Vagina (tissue), 2 donors: ENCODE results near the gene SPOCK3. TPM values are rescaled to one million over a fixed set of nuclear protein-coding genes. Genes with fewer than 3 reads are reported as not detected.

ENCODE experiments used
- DNase-seq, 2 donors: peaks; one replicate each; pipeline ENCODE4 v3.0.0-alpha.2; 2017; ENCODE audit errors: extremely low spot score in 2 of 2
- H3K27ac ChIP-seq: fragments of 200-600 bp; sonication (generic); one replicate; pipeline ENCODE4 v1.5.1; 2019
- H3K27me3 ChIP-seq: fragments of 200-600 bp; sonication (generic); one replicate; pipeline ENCODE4 v1.5.1; 2019
- H3K36me3 ChIP-seq, 2 donors: fragments of 200-600 bp; sonication (generic); one replicate each; pipeline ENCODE4 v1.5.1; 2017 to 2019
- H3K4me1 ChIP-seq: fragments of 200-600 bp; sonication (generic); one replicate; pipeline ENCODE4 v1.5.1; 2019
- H3K4me3 ChIP-seq, 2 donors: fragments of 200-600 bp; sonication (generic); 1 replicate in 1 of 2; 2 replicates in 1 of 2; pipeline ENCODE4 v1.5.1; 2016 to 2019
- H3K9me3 ChIP-seq: fragments of 200-600 bp; sonication (generic); one replicate; pipeline ENCODE4 v1.5.1; 2019
- CTCF ChIP-seq, 3 experiments: fragments of 450-650 bp in 2 of 3; fragments of 200-600 bp in 1 of 3; sonication (generic) in 1 of 3; IDR thresholded peaks; one replicate each; pipeline ENCODE4 v1.5.1; 2017 to 2019; ENCODE audit warnings: antibody characterized with exemption in 3 of 3, mild to moderate bottlenecking in 2 of 3, moderate library complexity in 2 of 3
- POLR2A ChIP-seq, 2 donors: fragments of 450-650 bp; IDR thresholded peaks; one replicate each; pipeline ENCODE4 v1.6.1; 2017; ENCODE audit warnings: antibody characterized with exemption in 2 of 2, mild to moderate bottlenecking in 2 of 2, moderate library complexity in 2 of 2
- POLR2AphosphoS5 ChIP-seq, 2 donors: sonication (generic); formaldehyde crosslinking; IDR thresholded peaks; one replicate each; pipeline ENCODE4 v1.9.0; 2017; ENCODE audit warnings: antibody characterized with exemption in 2 of 2, mild to moderate bottlenecking in 2 of 2, low read depth in 1 of 2; ENCODE audit not compliant: insufficient read depth in 1 of 2
- intact Hi-C: fragments of 100-400 bp; cut with DNase I; formaldehyde crosslinking; loops from one replicate; pipeline ENCODE4 v1.15.1; 2023
- total RNA-seq: library from RNA; depleted of rRNA; stranded (reverse); fragments of >200 nt; gene quantifications from one replicate; pipeline ENCODE4 v1.2.3, GENCODE V29; 2016

SPOCK3 gene
- total RNA-seq, 1 donor from 2014 or later, result 0.74 TPM

DNA sequence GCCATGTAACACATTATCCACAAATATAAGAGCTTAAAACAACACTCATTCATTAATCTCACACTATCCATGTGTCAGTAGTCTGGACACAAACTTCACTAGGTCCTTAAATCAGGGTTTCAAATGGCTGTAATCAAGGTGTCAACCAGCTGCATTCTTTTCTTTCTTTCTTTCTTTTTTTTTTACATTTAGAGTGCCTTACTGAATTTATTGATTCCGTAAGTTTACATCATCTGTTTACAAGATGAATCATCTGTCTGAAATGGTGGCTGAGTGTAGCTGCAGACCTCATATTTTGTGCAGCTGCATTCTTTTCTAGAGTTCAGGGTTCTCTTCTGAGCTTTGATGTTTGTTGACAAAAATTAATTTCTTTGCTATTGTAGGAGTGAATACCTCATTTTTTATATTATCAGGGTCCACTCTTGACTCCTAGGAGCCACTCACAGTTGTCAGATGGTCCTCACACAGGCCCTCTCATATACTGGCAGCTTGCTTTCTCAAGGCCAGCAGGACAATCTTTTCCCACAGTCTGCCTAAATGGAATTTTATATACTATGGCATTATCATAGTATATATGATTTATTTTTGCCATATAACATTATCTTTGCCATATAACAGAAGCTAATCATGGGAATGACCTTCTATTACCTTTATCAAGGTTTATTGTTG lies 37.8 kb downstream of the SPOCK3 start:
- H3K36me3 ChIP-seq, result no peaks in the 10 kb centered on the region
- TF ChIP-seq CTCF (IDR thresholded peaks at IDR 0.05) (no peak), POLR2AphosphoS5 (IDR thresholded peaks at IDR 0.05; ENCODE audit: insufficient read depth in 1 of 2, low read depth in 1 of 2) (no peak), POLR2A (IDR thresholded peaks at IDR 0.05) (no peak)
- H3K9me3 ChIP-seq, result no peaks in the 10 kb centered on the region
- no peaks in the 10 kb centered on the region for H3K4me1 ChIP-seq
- DNase-seq, result no peak
- no peak overlapping the region for H3K27ac ChIP-seq
- no peak overlapping the region for H3K4me3 ChIP-seq
- intact Hi-C loops, result no loop called here
- no peaks in the 10 kb centered on the region for H3K27me3 ChIP-seq

GRCh38 chr4:167190379-167190778 lies 43.9 kb downstream of the SPOCK3 start:
- Histone ChIP-seq H3K27me3 (no peaks in the 10 kb centered on the region), H3K4me1 (no peaks in the 10 kb centered on the region), H3K36me3 (no peaks in the 10 kb centered on the region), H3K9me3 (no peaks in the 10 kb centered on the region), H3K27ac (no peak overlapping the region), H3K4me3 (no peak overlapping the region)
- DNase-seq, result no peak
- TF ChIP-seq POLR2AphosphoS5 (IDR thresholded peaks at IDR 0.05; ENCODE audit: insufficient read depth in 1 of 2, low read depth in 1 of 2), result no peak
- no peak for TF ChIP-seq POLR2A (IDR thresholded peaks at IDR 0.05)
- TF ChIP-seq CTCF (IDR thresholded peaks at IDR 0.05), result no peak
- intact Hi-C loops, result no loop called here

DNA sequence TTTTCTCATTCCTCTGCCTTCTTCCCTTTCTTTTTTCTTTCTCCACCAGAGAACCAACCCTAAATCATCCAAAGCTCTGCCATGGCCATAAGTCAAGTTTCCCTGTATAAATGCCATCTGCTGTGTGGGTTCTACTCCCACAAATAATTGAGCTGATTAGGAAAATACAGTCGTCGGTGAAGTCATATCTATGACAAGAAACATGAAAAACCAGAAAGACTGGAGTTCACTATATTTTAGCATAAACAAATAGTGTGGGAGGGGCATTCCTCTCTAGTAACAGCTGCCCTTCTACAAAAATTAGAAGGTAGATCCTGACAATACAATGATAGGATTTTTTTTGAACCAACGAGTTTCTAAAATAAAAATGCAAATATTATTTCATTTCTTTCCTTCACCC lies 48.8 kb downstream of the SPOCK3 start:
- no peak overlapping the region for H3K27ac ChIP-seq
- no peaks in the 10 kb centered on the region for H3K9me3 ChIP-seq
- TF ChIP-seq POLR2A (IDR thresholded peaks at IDR 0.05) (no peak), CTCF (IDR thresholded peaks at IDR 0.05) (no peak), POLR2AphosphoS5 (IDR thresholded peaks at IDR 0.05; ENCODE audit: insufficient read depth in 1 of 2, low read depth in 1 of 2) (no peak)
- intact Hi-C loops, result no loop called here
- DNase-seq, result no peak
- no peaks in the 10 kb centered on the region for H3K27me3 ChIP-seq
- no peaks in the 10 kb centered on the region for H3K4me1 ChIP-seq
- no peaks in the 10 kb centered on the region for H3K36me3 ChIP-seq
- H3K4me3 ChIP-seq, result no peak overlapping the region

- no peaks in the 10 kb centered on the region for H3K9me3 ChIP-seq
- H3K4me1 ChIP-seq, result no peaks in the 10 kb centered on the region
- no peak overlapping the region for H3K4me3 ChIP-seq
- TF ChIP-seq POLR2A (IDR thresholded peaks at IDR 0.05) (no peak), CTCF (IDR thresholded peaks at IDR 0.05) (no peak), POLR2AphosphoS5 (IDR thresholded peaks at IDR 0.05; ENCODE audit: insufficient read depth in 1 of 2, low read depth in 1 of 2) (no peak)
- H3K27ac ChIP-seq, result no peak overlapping the region
- no peaks in the 10 kb centered on the region for H3K27me3 ChIP-seq
- DNase-seq, result no peak
- intact Hi-C loops, result no loop called here
- H3K36me3 ChIP-seq, result no peaks in the 10 kb centered on the region
These were observed 51.3 kb downstream of the SPOCK3 start for GRCh38 chr4:167183036-167183435.

DNA sequence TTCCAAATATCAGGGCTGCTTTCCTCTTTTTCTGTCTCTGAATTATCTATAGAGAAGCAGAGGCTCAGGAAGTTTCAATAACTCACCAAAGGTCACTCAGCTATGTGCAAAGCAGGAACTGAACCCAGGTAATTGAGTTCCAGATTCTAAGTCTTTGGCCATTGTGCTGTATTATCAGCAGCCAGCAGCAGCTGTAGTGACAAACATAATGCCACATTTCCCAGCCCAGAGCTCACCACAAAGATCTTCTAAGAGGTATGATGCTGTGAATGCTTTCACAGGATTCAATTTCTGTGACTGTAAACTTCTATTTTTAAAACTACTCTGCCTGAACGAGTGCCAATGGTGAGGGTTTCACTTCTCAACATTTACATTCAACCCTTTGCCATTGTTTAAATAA lies 56.4 kb downstream of the SPOCK3 start:
- H3K36me3 ChIP-seq, result no peaks in the 10 kb centered on the region
- H3K4me3 ChIP-seq, result no peak overlapping the region
- H3K27ac ChIP-seq, result no peak overlapping the region
- no peaks in the 10 kb centered on the region for H3K27me3 ChIP-seq
- intact Hi-C loops, result no loop called here
- no peaks in the 10 kb centered on the region for H3K4me1 ChIP-seq
- TF ChIP-seq POLR2AphosphoS5 (IDR thresholded peaks at IDR 0.05; ENCODE audit: insufficient read depth in 1 of 2, low read depth in 1 of 2) (no peak), POLR2A (IDR thresholded peaks at IDR 0.05) (no peak), CTCF (IDR thresholded peaks at IDR 0.05) (no peak)
- DNase-seq, result no peak
- H3K9me3 ChIP-seq, result no peaks in the 10 kb centered on the region
